ENCODE data around the gene ADGRD1. TPM values are rescaled to one million over a fixed set of nuclear protein-coding genes. Genes with fewer than 3 reads are reported as not detected.
A peak's percentile ranks its signal among the peaks of the same experiment; 100 is the strongest.
"Not testable (repeated sequence)": the region's sequence is repeated elsewhere in the genome, so short reads cannot be mapped to it uniquely, and the experiment has no call there.

The ADGRD1 gene
- total RNA-seq, 1 donor from 2014 or later, result 0.17 TPM

DNA sequence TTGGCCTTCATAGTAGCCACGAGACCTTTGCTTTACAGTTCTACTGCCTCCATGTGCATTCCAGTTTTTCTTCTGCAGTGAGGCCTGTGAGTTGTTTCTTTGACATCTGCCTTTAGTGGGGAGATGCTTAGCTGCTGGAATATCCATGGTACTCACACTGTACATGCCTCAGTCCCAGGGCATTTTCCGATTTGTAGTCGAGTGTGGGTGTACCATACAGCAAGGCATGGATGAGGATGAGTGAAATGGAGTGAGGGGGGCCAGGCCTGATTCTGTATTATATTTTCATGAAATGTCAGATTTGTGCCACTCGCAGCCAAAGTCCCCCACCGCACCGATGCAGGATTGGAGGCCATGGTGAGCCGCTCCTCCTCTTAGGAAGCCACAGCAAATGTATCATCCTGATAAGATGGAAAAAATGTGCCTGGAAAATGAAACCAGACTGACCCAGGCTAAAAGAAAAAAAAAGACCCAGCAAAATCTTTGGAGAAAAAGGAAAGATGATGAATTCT lies 173.0 kb downstream of the ADGRD1 start:
- DNase-seq, result no peak

DNA sequence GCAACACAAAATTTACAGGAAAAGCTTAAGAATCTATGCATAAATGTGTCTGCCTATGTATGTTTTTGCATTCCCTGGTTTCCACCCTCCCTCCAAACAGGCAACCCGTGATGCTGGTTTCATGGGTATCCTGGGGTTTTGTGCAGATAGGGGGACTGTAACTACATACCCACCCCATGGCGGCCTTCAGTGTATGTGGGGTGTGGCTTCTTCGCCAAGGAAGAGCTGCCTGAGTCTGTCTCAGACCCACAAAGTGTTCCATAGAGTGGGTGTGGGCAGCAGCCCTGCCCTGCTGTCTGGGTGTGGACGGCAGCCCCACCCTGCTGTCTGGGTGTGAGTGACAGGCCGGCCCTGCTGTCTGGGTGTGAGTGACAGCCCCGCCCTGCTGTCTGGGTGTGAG lies 174.8 kb downstream of the ADGRD1 start:
- DNase-seq, result no peak

DNA sequence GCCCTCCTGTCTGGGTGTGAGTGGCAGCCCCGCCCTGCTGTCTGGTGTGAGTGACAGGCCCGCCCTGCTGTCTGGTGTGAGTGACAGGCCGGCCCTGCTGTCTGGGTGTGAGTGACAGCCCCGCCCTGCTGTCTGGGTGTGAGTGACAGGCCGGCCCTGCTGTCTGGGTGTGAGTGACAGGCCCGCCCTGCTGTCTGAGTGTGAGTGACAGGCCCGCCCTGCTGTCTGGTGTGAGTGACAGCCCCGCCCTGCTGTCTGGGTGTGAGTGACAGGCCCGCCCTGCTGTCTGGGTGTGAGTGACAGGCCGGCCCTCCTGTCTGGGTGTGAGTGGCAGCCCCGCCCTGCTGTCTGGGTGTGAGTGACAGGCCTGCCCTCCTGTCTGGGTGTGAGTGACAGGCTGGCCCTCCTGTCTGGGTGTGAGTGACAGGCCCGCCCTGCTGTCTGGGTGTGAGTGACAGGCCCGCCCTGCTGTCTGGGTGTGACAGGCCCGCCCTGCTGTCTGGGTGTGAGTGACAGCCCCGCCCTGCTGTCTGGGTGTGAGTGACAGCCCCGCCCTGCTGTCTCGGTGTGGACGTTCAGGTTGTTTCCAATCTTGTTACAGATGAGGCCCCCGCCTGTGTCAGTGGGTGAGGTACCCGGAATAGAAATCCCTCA lies 175.4 kb downstream of the ADGRD1 start:
- DNase-seq, result not testable (repeated sequence)

DNA sequence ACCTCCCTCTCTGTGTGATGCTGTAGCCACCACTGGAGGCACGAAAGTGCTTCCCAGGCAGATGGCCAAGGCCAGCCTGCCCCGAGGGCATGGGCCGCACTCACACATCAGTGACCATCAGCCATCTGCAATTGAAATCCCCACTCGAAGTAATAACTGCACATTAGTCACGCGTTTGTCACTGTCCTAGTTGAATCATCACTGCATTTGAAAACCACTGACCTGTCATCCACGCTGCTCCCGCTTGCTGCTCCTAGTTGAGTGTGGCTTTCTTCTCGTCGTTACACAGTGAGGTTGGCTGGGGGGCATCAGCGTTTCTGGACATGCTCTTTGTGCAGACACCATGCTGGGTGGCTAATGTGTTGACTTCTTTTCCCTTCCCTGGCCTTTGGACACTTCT lies 176.1 kb downstream of the ADGRD1 start:
- no peak for DNase-seq

GRCh38 chr12:131130311-131130911 lies 176.7 kb downstream of the ADGRD1 start:
- no peak for DNase-seq

DNA sequence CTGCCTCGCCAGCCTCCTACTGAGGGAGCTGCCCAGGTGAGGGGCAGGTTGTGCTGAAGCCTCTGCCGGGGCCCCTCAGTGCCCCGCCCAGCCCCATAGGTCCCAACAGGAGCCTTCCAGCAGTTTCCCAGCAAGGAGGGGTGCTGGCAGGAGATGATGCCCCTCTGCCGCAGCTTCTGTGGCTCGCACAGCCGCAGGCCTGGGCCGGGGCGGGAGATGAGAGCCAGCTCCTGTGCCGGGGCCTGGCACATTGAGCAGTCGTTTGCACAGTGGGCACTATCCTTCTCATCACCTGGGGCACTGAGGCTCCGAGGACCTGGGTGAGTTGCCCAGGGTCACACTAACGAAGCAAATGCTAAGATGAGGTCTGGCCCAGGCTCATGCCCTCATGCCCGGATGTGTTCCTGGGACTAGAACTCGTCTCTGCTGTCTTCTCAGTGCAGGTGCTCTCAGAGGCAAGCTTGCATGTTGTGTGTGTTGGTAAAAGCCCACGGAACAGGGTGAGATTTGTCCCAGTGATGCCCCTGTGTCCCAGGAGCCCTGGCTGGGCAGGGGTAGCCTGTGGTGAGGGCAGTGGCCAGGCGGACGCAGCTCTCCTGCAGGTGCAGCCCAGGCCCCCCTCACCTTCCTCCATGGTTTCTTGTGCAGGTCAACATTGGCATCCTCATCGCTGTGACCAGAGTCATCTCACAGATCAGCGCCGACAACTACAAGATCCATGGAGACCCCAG lies 177.5 kb downstream of the ADGRD1 start:
- DNase-seq, result no peak

GRCh38 chr12:131131808-131132117 lies 178.1 kb downstream of the ADGRD1 start:
- no peak for DNase-seq

GRCh38 chr12:131132118-131132892 lies 178.6 kb downstream of the ADGRD1 start:
- peak; percentile 61 for DNase-seq

GRCh38 chr12:131133015-131133905 lies 179.6 kb downstream of the ADGRD1 start:
- no peak for DNase-seq

DNA sequence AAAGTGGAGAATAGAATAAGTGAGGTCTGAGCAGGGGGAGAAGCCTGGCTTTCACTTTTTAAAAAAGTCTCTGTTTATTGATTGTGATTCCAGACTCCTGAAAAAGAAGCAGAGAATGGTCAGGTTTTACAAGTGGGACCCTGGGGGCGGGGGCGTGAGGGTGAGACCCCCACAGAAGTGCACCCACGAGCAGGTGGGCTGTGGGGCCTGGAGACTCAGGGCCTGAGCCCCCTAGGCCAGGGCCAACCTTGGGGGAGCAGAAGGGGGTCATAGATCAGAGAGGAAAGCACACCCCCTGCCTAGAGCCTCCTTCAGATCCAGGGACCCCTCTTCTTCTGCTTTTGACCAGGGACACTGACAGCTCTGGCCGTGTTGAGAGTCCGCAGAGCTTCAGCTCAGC lies 180.3 kb downstream of the ADGRD1 start:
- no peak for DNase-seq

- DNase-seq, result no peak
These were observed 181.0 kb downstream of the ADGRD1 start for GRCh38 chr12:131134523-131135310.

- no peak for DNase-seq
These were observed 181.6 kb downstream of the ADGRD1 start for GRCh38 chr12:131135311-131135785.

DNA sequence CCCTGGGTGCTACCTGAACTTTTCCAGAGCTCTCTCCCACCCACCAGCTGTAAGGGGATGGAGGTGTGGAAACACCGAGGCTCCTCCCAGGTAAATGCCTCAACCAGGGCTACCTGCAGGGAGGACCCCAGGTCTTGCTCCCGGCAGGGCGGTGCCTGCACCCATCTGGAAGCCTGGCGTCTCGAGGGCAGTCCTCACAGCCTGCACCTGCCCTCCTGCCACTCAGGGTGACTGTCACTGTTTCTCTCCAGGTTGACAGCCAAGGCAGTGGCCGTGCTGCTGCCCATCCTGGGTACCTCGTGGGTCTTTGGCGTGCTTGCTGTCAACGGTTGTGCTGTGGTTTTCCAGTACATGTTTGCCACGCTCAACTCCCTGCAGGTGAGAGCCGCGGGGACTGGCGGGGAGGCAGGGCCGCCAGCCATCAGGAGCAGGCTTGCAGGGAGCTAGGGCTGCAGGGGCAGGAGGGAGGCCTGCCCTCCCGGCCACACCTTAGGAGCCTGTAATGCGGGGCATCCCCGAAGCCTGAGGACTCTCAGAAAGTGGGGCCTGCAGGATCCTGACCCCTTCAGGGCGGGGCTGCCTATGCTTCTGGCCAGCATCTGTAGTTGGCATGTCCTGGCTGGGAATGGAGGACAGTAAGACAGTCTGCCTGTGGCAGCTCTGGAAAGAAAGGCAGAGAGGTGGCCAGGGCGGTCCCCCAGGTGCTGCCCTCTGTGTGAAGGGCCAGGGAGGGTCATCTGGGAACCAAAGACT lies 182.3 kb downstream of the ADGRD1 start:
- no peak for DNase-seq

DNA sequence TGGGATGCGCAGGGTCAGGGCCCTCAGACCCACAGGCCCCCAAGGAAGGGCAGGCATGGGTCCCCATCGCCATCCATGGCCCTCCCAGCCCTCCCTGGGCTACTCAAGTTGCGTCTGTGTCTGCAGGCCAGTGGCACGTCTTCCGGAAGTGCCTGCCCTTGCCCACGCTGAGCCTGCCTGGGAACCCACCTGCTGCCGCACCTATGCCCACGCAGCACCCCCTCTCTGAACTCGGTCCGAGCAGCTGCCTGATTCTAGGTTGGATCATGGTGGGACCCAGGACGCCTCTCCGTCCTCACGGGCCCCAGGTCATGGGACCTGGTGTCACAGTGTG lies 182.8 kb downstream of the ADGRD1 start:
- no peak for DNase-seq

- DNase-seq, result no peak
These were observed 183.5 kb downstream of the ADGRD1 start for GRCh38 chr12:131137009-131137835.

- peak; percentile 2 for DNase-seq
These were observed 184.3 kb downstream of the ADGRD1 start for GRCh38 chr12:131137836-131138637.

GRCh38 chr12:131138638-131139362 lies 185.1 kb downstream of the ADGRD1 start:
- no peak for DNase-seq
